Upper lobe of left lung (tissue), 6 donors: ENCODE results near the gene PTPRO. TPM values are rescaled to one million over a fixed set of nuclear protein-coding genes. Genes with fewer than 3 reads are reported as not detected.

Source experiments
- ATAC-seq, 2 donors: fragments of 200-7000 bp; cut with Tn5 transposase; one replicate each; pipeline ENCODE4 v1.9.1; 2022; ENCODE audit warnings: mild to moderate bottlenecking in 2 of 2, moderate library complexity in 2 of 2; ENCODE audit not compliant: low FRiP score in 2 of 2
- DNase-seq, 2 donors: peaks; one replicate each; pipeline ENCODE4 v3.0.0-alpha.2; 2019 to 2020
- H3K27ac ChIP-seq, 4 donors: fragments of 200-600 bp; sonication (generic); one replicate each; pipeline ENCODE4 v1.5.1; 2016 to 2019
- H3K27me3 ChIP-seq, 4 donors: fragments of 200-600 bp; sonication (generic); one replicate each; pipeline ENCODE4 v1.5.1; 2017 to 2019
- H3K36me3 ChIP-seq, 4 donors: fragments of 200-600 bp; sonication (generic); one replicate each; pipeline ENCODE4 v1.5.1; 2016 to 2019
- H3K4me1 ChIP-seq, 4 donors: fragments of 200-600 bp; sonication (generic); one replicate each; pipeline ENCODE4 v1.5.1; 2018 to 2019
- H3K4me3 ChIP-seq, 4 donors: fragments of 200-600 bp; sonication (generic); one replicate each; pipeline ENCODE4 v1.5.1; 2017 to 2019; ENCODE audit warnings: mild to moderate bottlenecking in 2 of 4, moderate library complexity in 1 of 4
- H3K9me3 ChIP-seq, 4 donors: fragments of 200-600 bp; sonication (generic); one replicate each; pipeline ENCODE4 v1.5.1; 2018 to 2019
- EP300 ChIP-seq, 4 donors: sonication (generic); formaldehyde crosslinking; IDR thresholded peaks; one replicate each; pipeline ENCODE4 v1.5.1; 2017; ENCODE audit warnings: antibody characterized with exemption in 4 of 4, control low read depth in 2 of 4
- POLR2A ChIP-seq, 4 donors: fragments of 450-650 bp; IDR thresholded peaks; one replicate each; pipeline ENCODE4 v1.5.1; 2016 to 2017; ENCODE audit warnings: antibody characterized with exemption in 4 of 4, mild to moderate bottlenecking in 2 of 4
- POLR2AphosphoS5 ChIP-seq, 2 donors: sonication (generic); formaldehyde crosslinking; IDR thresholded peaks; one replicate each; pipeline ENCODE4 v1.5.1; 2017; ENCODE audit warnings: antibody characterized with exemption in 2 of 2
- WGBS, 2 donors: methylation state at CpG; one replicate each; pipeline ENCODE4 v1.1.5; 2017 to 2018; 5-methylcytosine and 5-hydroxymethylcytosine counted together
- total RNA-seq, 6 donors: library from RNA; depleted of rRNA in 4 of 6; stranded (reverse); fragments of >200 nt in 4 of 6; gene quantifications; one replicate each; pipeline versions ENCODE4 v1.1.0 to v1.2.1, GENCODE V29; 2016 to 2021
- TF ChIP-seq, protein P1 (sequence below), 6 experiments: fragments of 450-650 bp in 4 of 6; fragments of 200-600 bp in 2 of 6; sonication (generic) in 2 of 6; IDR thresholded peaks; one replicate each; pipeline ENCODE4 v1.5.1; 2016 to 2019; ENCODE audit warnings: antibody characterized with exemption in 6 of 6
- donor health status: DM: no; HTN: no; CAD: no; lungs with moderate emphysema.
- donor health status: DM: no; HTN: yes; CAD: no; lungs with severe emphysema.

PTPRO gene
- total RNA-seq, 6 donors from 2014 or later: 3.6 to 19.0 (median 8.4) TPM

DNA sequence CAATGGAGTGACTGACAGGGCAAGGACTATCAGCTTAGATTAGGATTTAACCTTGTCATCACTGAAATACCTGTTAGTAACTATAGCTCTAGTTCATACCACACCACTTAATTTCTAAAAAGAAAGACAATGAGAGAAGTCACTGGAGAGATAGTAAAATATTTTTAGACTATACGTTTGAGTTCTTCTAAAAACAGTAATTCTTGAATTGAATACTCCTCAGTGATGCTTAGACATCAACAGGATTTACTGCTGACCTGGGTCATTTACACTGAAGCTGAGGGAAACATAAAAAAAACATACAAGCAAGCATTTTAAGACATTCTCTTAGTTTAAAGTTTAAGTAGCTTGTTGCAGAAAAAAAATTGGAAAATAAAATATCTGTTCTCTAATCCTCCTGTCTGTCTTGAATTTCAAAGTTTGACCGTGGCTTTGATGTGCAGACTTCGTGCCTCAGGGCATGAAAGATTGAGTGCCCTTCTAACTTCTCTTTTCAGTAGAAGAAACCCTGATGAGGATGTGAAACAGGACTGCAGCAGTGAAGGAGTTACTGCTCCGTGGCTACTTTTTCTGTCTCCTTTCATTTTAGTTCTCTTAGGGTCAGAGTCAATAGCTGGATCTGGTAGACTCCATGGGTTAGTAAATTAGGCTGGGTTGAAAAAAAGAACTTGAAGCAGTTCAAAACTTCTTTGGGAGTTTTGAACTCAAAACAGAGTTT, 172.2 kb downstream of the PTPRO start:
- WGBS, 2 donors: 47 to 50% methylated on average over 4 of the region's 4 CpGs
- no peak for ATAC-seq
- TF ChIP-seq POLR2A (IDR thresholded peaks at IDR 0.05) (no peak), EP300 (IDR thresholded peaks at IDR 0.05) (no peak), POLR2AphosphoS5 (IDR thresholded peaks at IDR 0.05) (no peak)
- TF ChIP-seq, protein P1, sequence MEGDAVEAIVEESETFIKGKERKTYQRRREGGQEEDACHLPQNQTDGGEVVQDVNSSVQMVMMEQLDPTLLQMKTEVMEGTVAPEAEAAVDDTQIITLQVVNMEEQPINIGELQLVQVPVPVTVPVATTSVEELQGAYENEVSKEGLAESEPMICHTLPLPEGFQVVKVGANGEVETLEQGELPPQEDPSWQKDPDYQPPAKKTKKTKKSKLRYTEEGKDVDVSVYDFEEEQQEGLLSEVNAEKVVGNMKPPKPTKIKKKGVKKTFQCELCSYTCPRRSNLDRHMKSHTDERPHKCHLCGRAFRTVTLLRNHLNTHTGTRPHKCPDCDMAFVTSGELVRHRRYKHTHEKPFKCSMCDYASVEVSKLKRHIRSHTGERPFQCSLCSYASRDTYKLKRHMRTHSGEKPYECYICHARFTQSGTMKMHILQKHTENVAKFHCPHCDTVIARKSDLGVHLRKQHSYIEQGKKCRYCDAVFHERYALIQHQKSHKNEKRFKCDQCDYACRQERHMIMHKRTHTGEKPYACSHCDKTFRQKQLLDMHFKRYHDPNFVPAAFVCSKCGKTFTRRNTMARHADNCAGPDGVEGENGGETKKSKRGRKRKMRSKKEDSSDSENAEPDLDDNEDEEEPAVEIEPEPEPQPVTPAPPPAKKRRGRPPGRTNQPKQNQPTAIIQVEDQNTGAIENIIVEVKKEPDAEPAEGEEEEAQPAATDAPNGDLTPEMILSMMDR (IDR thresholded peaks at IDR 0.05): no peak

DNA sequence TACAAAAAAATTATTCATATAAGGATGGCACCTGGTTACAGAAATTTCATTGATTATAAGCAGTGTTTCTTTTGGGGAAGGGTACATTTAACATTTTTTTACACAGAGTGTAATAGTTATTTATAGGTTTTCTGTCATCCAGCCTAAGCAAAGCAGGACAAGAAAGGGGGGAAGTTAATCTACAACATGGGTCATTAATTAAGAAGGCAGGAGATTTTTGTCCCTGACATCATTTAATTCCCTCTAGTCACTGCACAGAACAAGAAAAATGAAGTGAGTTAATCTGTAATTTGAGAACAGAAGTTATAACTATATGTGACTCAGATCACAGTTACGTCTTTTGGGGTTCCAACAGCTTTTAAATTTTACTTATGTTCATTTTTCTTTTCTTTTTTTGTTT, 173.4 kb downstream of the PTPRO start:
- H3K4me3 ChIP-seq: no peak overlapping the region
- no peak for ATAC-seq
- 0% methylated on average over 1 of the region's 1 CpG for WGBS, 2 donors

More for the DNA sequence above, 172.2 kb downstream of the PTPRO start:
- no peak overlapping the region for H3K4me3 ChIP-seq
- H3K36me3 ChIP-seq: no peaks in the 10 kb centered on the region
- H3K27me3 ChIP-seq: no peaks in the 10 kb centered on the region
- peaks cover 0 to 4% (median 0%) of the 10 kb centered on the region in 4 donors for H3K4me1 ChIP-seq
- H3K9me3 ChIP-seq: peaks cover 0 to 5% (median 0%) of the 10 kb centered on the region in 4 donors
- H3K27ac ChIP-seq: no peak overlapping the region
- DNase-seq: no peak

DNA sequence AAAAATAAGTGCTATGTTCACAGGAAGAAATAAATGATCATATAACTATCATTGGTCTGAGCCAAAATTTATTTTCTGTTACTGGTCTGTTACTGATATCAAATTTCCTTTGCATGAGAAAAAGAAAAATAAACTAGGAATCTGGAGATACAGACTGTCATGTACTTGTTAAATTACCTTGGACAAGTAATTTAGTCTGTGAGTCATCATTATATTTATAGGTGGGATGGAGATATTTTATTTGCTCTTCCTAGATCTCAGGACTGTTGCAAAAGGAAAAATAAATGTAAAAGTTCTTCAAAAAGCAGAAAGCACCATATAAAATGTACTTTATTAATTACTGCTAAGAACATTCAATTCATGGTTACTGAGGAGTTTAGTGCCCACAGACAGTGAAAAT, 174.4 kb downstream of the PTPRO start:
- TF ChIP-seq, protein P1 (IDR thresholded peaks at IDR 0.05): no peak
- TF ChIP-seq EP300 (IDR thresholded peaks at IDR 0.05): no peak
- TF ChIP-seq POLR2AphosphoS5 (IDR thresholded peaks at IDR 0.05): no peak
- no peak for TF ChIP-seq POLR2A (IDR thresholded peaks at IDR 0.05)
- no peak for ATAC-seq
- Histone ChIP-seq H3K36me3 (no peaks in the 10 kb centered on the region), H3K4me3 (no peak overlapping the region), H3K27ac (no peak overlapping the region), H3K4me1 (peaks cover 0 to 4% (median 0%) of the 10 kb centered on the region in 4 donors), H3K9me3 (peaks cover 0 to 5% (median 0%) of the 10 kb centered on the region in 4 donors), H3K27me3 (no peaks in the 10 kb centered on the region)
- no peak for DNase-seq

More for the DNA sequence above, 173.4 kb downstream of the PTPRO start:
- TF ChIP-seq EP300 (IDR thresholded peaks at IDR 0.05) (no peak), POLR2AphosphoS5 (IDR thresholded peaks at IDR 0.05) (no peak), POLR2A (IDR thresholded peaks at IDR 0.05) (no peak)
- TF ChIP-seq, protein P1 (IDR thresholded peaks at IDR 0.05): no peak
- Histone ChIP-seq H3K27me3 (no peaks in the 10 kb centered on the region), H3K27ac (no peak overlapping the region), H3K36me3 (no peaks in the 10 kb centered on the region), H3K4me1 (peaks cover 0 to 4% (median 0%) of the 10 kb centered on the region in 4 donors), H3K9me3 (peaks cover 0 to 5% (median 0%) of the 10 kb centered on the region in 4 donors)
- DNase-seq: no peak

DNA sequence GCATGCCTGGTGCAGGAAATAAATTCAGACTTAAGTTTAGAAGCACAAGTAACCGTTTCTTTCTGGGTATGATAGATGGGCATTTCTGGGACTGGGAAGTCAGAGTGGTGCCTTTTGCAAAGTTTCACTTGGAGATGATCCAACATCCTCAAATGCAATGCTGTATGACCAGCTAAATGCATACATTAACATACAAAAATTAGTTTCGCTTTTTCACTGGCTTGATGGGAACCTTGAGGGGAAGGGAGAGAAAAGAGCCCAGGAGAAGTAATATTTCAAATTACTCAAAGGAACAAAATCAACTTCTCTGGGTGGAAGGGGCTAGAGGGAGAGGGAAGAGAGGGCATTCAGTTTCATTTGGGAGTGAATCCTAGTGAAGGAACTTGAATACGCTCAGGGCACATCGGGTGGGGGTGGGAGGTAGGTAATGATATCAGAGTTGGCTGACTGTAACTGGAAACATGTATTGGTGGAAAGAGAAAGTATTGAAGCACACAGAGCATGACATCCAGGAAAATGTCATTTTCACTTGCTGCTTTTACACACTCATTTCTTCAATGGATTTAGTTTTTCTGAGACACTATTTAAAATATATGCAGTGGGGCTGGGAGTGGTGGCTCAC, 175.5 kb downstream of the PTPRO start:
- 54 to 61% methylated on average over 4 of the region's 4 CpGs for WGBS, 2 donors
- no peak for DNase-seq
- peaks cover 0 to 4% (median 0%) of the 10 kb centered on the region in 4 donors for H3K4me1 ChIP-seq
- H3K4me3 ChIP-seq: no peak overlapping the region
- no peak for TF ChIP-seq POLR2A (IDR thresholded peaks at IDR 0.05)
- no peak for TF ChIP-seq POLR2AphosphoS5 (IDR thresholded peaks at IDR 0.05)
- TF ChIP-seq EP300 (IDR thresholded peaks at IDR 0.05): no peak
- TF ChIP-seq, protein P1 (IDR thresholded peaks at IDR 0.05): no peak
- no peak for ATAC-seq
- H3K27me3 ChIP-seq: no peaks in the 10 kb centered on the region
- H3K27ac ChIP-seq: no peak overlapping the region
- no peaks in the 10 kb centered on the region for H3K36me3 ChIP-seq
- H3K9me3 ChIP-seq: peaks cover 0 to 3% (median 0%) of the 10 kb centered on the region in 4 donors
